Epithelial cell of prostate (primary cell): ENCODE measurements around the gene CCDC106.
A peak's percentile ranks its signal among the peaks of the same experiment; 100 is the strongest.

Experiments
- DNase-seq: peaks from one replicate; pipeline ENCODE4 v3.0.0-alpha.2; 2011; ENCODE audit warnings: low read depth, low spot score
- H3K27ac ChIP-seq: fragments of 450-650 bp; 2 replicates; pipeline ENCODE4 v1.5.1; 2017; ENCODE audit warnings: mild to moderate bottlenecking

Gene CCDC106

GRCh38 chr19:55678121-55678671 lies 30.2 kb downstream of the CCDC106 start:
- no peak for DNase-seq
- peak overlapping the region; percentile 94 for H3K27ac ChIP-seq

- H3K27ac ChIP-seq = peak overlapping the region; percentile 94
- DNase-seq = peak; percentile 46
Observed at GRCh38 chr19:55679343-55680257, 31.6 kb downstream of the CCDC106 start.

GRCh38 chr19:55680339-55681130 lies 32.5 kb downstream of the CCDC106 start:
- no peak for DNase-seq
- peak overlapping the region; percentile 94 for H3K27ac ChIP-seq

GRCh38 chr19:55681131-55682092 lies 33.4 kb downstream of the CCDC106 start:
- no peak for DNase-seq
- no peak overlapping the region for H3K27ac ChIP-seq

GRCh38 chr19:55683449-55684261 lies 35.6 kb downstream of the CCDC106 start:
- no peak for DNase-seq
- no peak overlapping the region for H3K27ac ChIP-seq

GRCh38 chr19:55684946-55685681 lies 37.1 kb downstream of the CCDC106 start:
- no peak for DNase-seq
- no peak overlapping the region for H3K27ac ChIP-seq

- no peak for DNase-seq
- H3K27ac ChIP-seq = no peak overlapping the region
Observed at GRCh38 chr19:55685776-55686175, 37.8 kb downstream of the CCDC106 start.

- no peak for DNase-seq
- no peak overlapping the region for H3K27ac ChIP-seq
Observed at GRCh38 chr19:55686311-55687050, 38.5 kb downstream of the CCDC106 start.

GRCh38 chr19:55687281-55688201 lies 39.5 kb downstream of the CCDC106 start:
- DNase-seq = no peak
- no peak overlapping the region for H3K27ac ChIP-seq

GRCh38 chr19:55688422-55689218 lies 40.6 kb downstream of the CCDC106 start:
- no peak for DNase-seq
- H3K27ac ChIP-seq = no peak overlapping the region

GRCh38 chr19:55689411-55690108 lies 41.5 kb downstream of the CCDC106 start:
- no peak overlapping the region for H3K27ac ChIP-seq
- no peak for DNase-seq

GRCh38 chr19:55690109-55690768 lies 42.2 kb downstream of the CCDC106 start:
- no peak overlapping the region for H3K27ac ChIP-seq
- DNase-seq = no peak

GRCh38 chr19:55690769-55691545 lies 42.9 kb downstream of the CCDC106 start:
- DNase-seq = no peak
- H3K27ac ChIP-seq = no peak overlapping the region
